Endothelial cell of umbilical vein (primary cell): ENCODE measurements around the gene IKZF3. TPM values are rescaled to one million over a fixed set of nuclear protein-coding genes. Genes with fewer than 3 reads are reported as not detected.

Experiments
- BruUV-seq: library from RNA; stranded (reverse); fragments of 400-500 nt; replicated peaks from 2 replicates; lab custom pipeline; 2021; lab: Mats Ljungman, UMichigan
- CTCF ChIA-PET: fragments of 300-600, 350-600 bp; sonication (Branson Sonifier 250); formaldehyde crosslinking; loops from one replicate; lab custom pipeline; 2021; ENCODE audit warnings: antibody characterized with exemption, inconsistent platforms; lab: Charles Lee
- POLR2A ChIA-PET: fragments of 300-600, 350-600 bp; sonication (Branson Sonifier 250); formaldehyde crosslinking; loops from one replicate; lab custom pipeline; 2021; ENCODE audit warnings: antibody characterized with exemption, inconsistent platforms; lab: Charles Lee
- DNase-seq: peaks from one replicate; pipeline ENCODE4 v3.0.0-alpha.2; 2011; ENCODE audit warnings: low read depth, low spot score
- FAIRE-seq: peaks from 2 replicates; lab custom pipeline; 2011; peaks lifted over from hg19 to GRCh38; lab: Jason Lieb, UNC
- H2AFZ ChIP-seq: 2 replicates; pipeline ENCODE4 v1.6.0; 2012; ENCODE audit warnings: low read depth, low read length, control low read depth, inconsistent platforms
- H3K27ac ChIP-seq: 2 replicates; pipeline ENCODE4 v1.5.1; 2011; ENCODE audit warnings: low read depth, mild to moderate bottlenecking, control low read depth, low read length, moderate library complexity; ENCODE audit not compliant: insufficient read depth
- H3K27me3 ChIP-seq, 2 experiments: 2 replicates each; pipeline versions ENCODE4 v1.6.0 to v1.6.1; 2011; ENCODE audit warnings: low read length in 2 of 2, mixed read lengths in 1 of 2; ENCODE audit not compliant: control insufficient read depth in 2 of 2, insufficient read depth in 2 of 2
- H3K36me3 ChIP-seq, 2 experiments: 2 replicates in 1 of 2; 3 replicates in 1 of 2; pipeline ENCODE4 v1.5.1; 2011; ENCODE audit warnings: low read length in 2 of 2, mild to moderate bottlenecking in 1 of 2, moderate library complexity in 1 of 2; ENCODE audit not compliant: control insufficient read depth in 2 of 2, insufficient read depth in 2 of 2; ENCODE audit errors: extremely low read depth in 1 of 2
- H3K4me1 ChIP-seq: 3 replicates; pipeline ENCODE4 v1.5.1; 2011; ENCODE audit warnings: mild to moderate bottlenecking, low read length; ENCODE audit not compliant: control insufficient read depth, insufficient read depth; ENCODE audit errors: extremely low read depth
- H3K4me2 ChIP-seq: 2 replicates; pipeline ENCODE4 v1.6.1; 2011; ENCODE audit warnings: low read length, control low read depth, mixed read lengths; ENCODE audit not compliant: insufficient read depth
- H3K4me3 ChIP-seq, 3 experiments: fragments of 200-600 bp in 1 of 3; sonication (generic), shearing (Covaris generic) in 1 of 3; replicated peaks in 1 of 3; 2 replicates each; pipeline ENCODE4 v1.5.1; 2011 to 2016; ENCODE audit warnings: control low read depth in 3 of 3, low read length in 3 of 3, mild to moderate bottlenecking in 2 of 3, inconsistent platforms in 1 of 3, low read depth in 1 of 3, moderate library complexity in 1 of 3; ENCODE audit not compliant: insufficient read depth in 1 of 3
- H3K79me2 ChIP-seq: 2 replicates; pipeline ENCODE4 v1.6.0; 2012; ENCODE audit warnings: low read length, inconsistent platforms; ENCODE audit not compliant: control insufficient read depth, insufficient read depth
- H3K9ac ChIP-seq: replicated peaks from 2 replicates; pipeline ENCODE3; 2011; ENCODE audit warnings: low read length, control low read depth; ENCODE audit not compliant: insufficient read depth; ENCODE audit errors: extremely low read depth
- H3K9me1 ChIP-seq: replicated peaks from 3 replicates; pipeline ENCODE4 v1.6.0; 2011; ENCODE audit warnings: mild to moderate bottlenecking, low read length; ENCODE audit not compliant: control insufficient read depth, insufficient read depth; ENCODE audit errors: extremely low read depth
- H3K9me3 ChIP-seq: replicated peaks from 2 replicates; pipeline ENCODE4 v1.5.1; 2012; ENCODE audit warnings: low read length, inconsistent platforms; ENCODE audit not compliant: control insufficient read depth, insufficient read depth
- H4K20me1 ChIP-seq: replicated peaks from 2 replicates; pipeline ENCODE3; 2011; ENCODE audit warnings: mild to moderate bottlenecking, low read length; ENCODE audit not compliant: control insufficient read depth, insufficient read depth; ENCODE audit errors: extremely low read depth
- CTCF ChIP-seq, 2 donors: IDR thresholded peaks; 1 replicate in 1 of 2; 2 replicates in 1 of 2; pipeline ENCODE4 v1.5.1; 2011; ENCODE audit warnings: low read length in 2 of 2, mild to moderate bottlenecking in 2 of 2, moderate library complexity in 2 of 2, control low read depth in 1 of 2, inconsistent platforms in 1 of 2, low read depth in 1 of 2; ENCODE audit not compliant: insufficient read depth in 1 of 2; ENCODE audit errors: extremely low read depth in 1 of 2
- EZH2 ChIP-seq: IDR thresholded peaks from 2 replicates; pipeline ENCODE4 v1.6.1; 2012; ENCODE audit warnings: borderline replicate concordance, low read depth, mild to moderate bottlenecking, moderate library complexity, low read length, inconsistent platforms; ENCODE audit not compliant: severe bottlenecking
- FOS ChIP-seq: IDR thresholded peaks from 2 replicates; pipeline ENCODE4 v1.6.1; 2011; ENCODE audit warnings: mild to moderate bottlenecking, low read length, moderate library complexity, borderline replicate concordance; ENCODE audit not compliant: insufficient read depth
- GATA2 ChIP-seq: IDR thresholded peaks from 2 replicates; pipeline ENCODE4 v1.7.0; 2011; ENCODE audit warnings: low read depth, mild to moderate bottlenecking, moderate library complexity, mixed read lengths, low read length; ENCODE audit not compliant: insufficient read length, insufficient read depth
- JUN ChIP-seq: IDR thresholded peaks from 2 replicates; pipeline ENCODE4 v1.6.1; 2011; ENCODE audit warnings: borderline replicate concordance, low read depth; ENCODE audit not compliant: insufficient read length, insufficient read depth
- MAX ChIP-seq: IDR thresholded peaks from 2 replicates; pipeline ENCODE4 v1.6.1; 2011; ENCODE audit not compliant: insufficient read depth, insufficient read length
- MYC ChIP-seq: IDR thresholded peaks from one replicate; pipeline ENCODE4 v1.6.1; 2011; ENCODE audit warnings: mild to moderate bottlenecking, low read depth, low read length
- POLR2A ChIP-seq: IDR thresholded peaks from 2 replicates; pipeline ENCODE4 v1.6.1; 2012; ENCODE audit warnings: low read depth, mild to moderate bottlenecking, control low read depth, low read length
- POLR2AphosphoS5 ChIP-seq: IDR thresholded peaks from 2 replicates; pipeline ENCODE4 v1.6.1; 2012; ENCODE audit warnings: low read depth, mild to moderate bottlenecking, control low read depth, low read length, moderate library complexity; ENCODE audit not compliant: insufficient read depth
- dilution Hi-C: fragments of 300-500 bp; cut with MboI; formaldehyde crosslinking; loops from one replicate; pipeline ENCODE4 v1.15.0; 2019; ENCODE audit warnings: low sequenced_read_pairs; ENCODE audit not compliant: extremely low pct_ligation_motif_present
- intact Hi-C: fragments of 100-400 bp; cut with micrococcal nuclease; formaldehyde crosslinking; loops from one replicate; pipeline ENCODE4 v1.10.0; 2022
- polyA plus RNA-seq, 4 experiments: library from polyadenylated mRNA; depleted of rRNA in 3 of 4; stranded (reverse) in 3 of 4; unstranded in 1 of 4; fragments of >200 nt; gene quantifications; 2 replicates each; pipeline versions ENCODE4 v1.2.1 to v1.2.3, GENCODE V29; 2011 to 2012; ENCODE audit warnings: missing spikeins in 1 of 4
- total RNA-seq: library from RNA; stranded (reverse); gene quantifications from 2 replicates; pipeline ENCODE4 v1.2.3, GENCODE V29; 2021

Gene IKZF3
- total and polyA plus RNA-seq, 2 donors (not counting 3 experiments of a cell fraction or from before 2014, with no cell fraction given), result not detected

- no peak for DNase-seq
- Histone ChIP-seq H3K27ac (no peak overlapping the region), H3K4me1 (no peaks in the 10 kb centered on the region), H3K79me2 (no peaks in the 10 kb centered on the region), H3K36me3 (no peaks in the 10 kb centered on the region), H3K9ac (no peak overlapping the region), H3K4me3 (no peak overlapping the region), H2AFZ (no peak overlapping the region), H3K4me2 (no peak overlapping the region), H3K9me3 (no peaks in the 10 kb centered on the region), H3K9me1 (no peaks in the 10 kb centered on the region), H4K20me1 (no peaks in the 10 kb centered on the region), H3K27me3 (peaks cover 43 to 65% of the 10 kb centered on the region in 2 experiments)
- no peak for FAIRE-seq
- CTCF ChIA-PET, result interaction anchor here (0.6 to 0.8 kb wide), 2 partner anchors 11 to 14 kb away, joined by 3 read pairs; no protein-coding TSS in a partner anchor
- dilution Hi-C loops, result no loop called here
- no peak for TF ChIP-seq CTCF (IDR thresholded peaks at IDR 0.05; ENCODE audit: extremely low read depth in 1 of 2, insufficient read depth in 1 of 2, low read depth in 1 of 2, low read length in 2 of 2)
- TF ChIP-seq POLR2AphosphoS5, result no peak
- no peak for TF ChIP-seq POLR2A
- TF ChIP-seq GATA2, result no peak
- no peak for TF ChIP-seq EZH2
- TF ChIP-seq MYC, result no peak
- TF ChIP-seq JUN, result no peak
- TF ChIP-seq FOS, result no peak
- no peak for TF ChIP-seq MAX
- intact Hi-C loops, result no loop called here
- POLR2A ChIA-PET, result no interaction called here
- no TSS peak for BruUV-seq
These were observed 72.8 kb downstream of the IKZF3 start for GRCh38 chr17:39791111-39791992.
